ENCODE measurements around the gene GPR152.

GRCh38 chr11:67417425-67417824, 35.1 kb downstream of the GPR152 start:
- no peak for TF ChIP-seq EZH2 (IDR thresholded peaks at IDR 0.05; ENCODE audit: borderline replicate concordance, low read length)
- TF ChIP-seq, protein P1, sequence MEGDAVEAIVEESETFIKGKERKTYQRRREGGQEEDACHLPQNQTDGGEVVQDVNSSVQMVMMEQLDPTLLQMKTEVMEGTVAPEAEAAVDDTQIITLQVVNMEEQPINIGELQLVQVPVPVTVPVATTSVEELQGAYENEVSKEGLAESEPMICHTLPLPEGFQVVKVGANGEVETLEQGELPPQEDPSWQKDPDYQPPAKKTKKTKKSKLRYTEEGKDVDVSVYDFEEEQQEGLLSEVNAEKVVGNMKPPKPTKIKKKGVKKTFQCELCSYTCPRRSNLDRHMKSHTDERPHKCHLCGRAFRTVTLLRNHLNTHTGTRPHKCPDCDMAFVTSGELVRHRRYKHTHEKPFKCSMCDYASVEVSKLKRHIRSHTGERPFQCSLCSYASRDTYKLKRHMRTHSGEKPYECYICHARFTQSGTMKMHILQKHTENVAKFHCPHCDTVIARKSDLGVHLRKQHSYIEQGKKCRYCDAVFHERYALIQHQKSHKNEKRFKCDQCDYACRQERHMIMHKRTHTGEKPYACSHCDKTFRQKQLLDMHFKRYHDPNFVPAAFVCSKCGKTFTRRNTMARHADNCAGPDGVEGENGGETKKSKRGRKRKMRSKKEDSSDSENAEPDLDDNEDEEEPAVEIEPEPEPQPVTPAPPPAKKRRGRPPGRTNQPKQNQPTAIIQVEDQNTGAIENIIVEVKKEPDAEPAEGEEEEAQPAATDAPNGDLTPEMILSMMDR (IDR thresholded peaks at IDR 0.05; ENCODE audit: low read length) = no peak

Data from OCI-LY1 (cell line).